Common myeloid progenitor, CD34-positive (primary cell): ENCODE measurements around the gene ERVFRD-1.

Experiments
- CTCF ChIA-PET: fragments of 350-600 bp; sonication (Branson Sonifier 250); formaldehyde crosslinking; loops from one replicate; lab custom pipeline; 2021; ENCODE audit warnings: antibody characterized with exemption; lab: Charles Lee
- POLR2A ChIA-PET: fragments of 350-600 bp; sonication (Branson Sonifier 250); formaldehyde crosslinking; loops from one replicate; lab custom pipeline; 2021; ENCODE audit warnings: antibody characterized with exemption; lab: Charles Lee
- DNase-seq, 3 donors: peaks; one replicate each; pipeline versions ENCODE4 v3.0.0 to v3.0.0-alpha.2; 2013
- H3K27ac ChIP-seq, 2 experiments: 1 replicate in 1 of 2; 2 replicates in 1 of 2; pipeline ENCODE4 v1.7.0; 2013; ENCODE audit warnings: inconsistent platforms in 2 of 2, low read length in 2 of 2, mild to moderate bottlenecking in 2 of 2, low read depth in 1 of 2, moderate library complexity in 1 of 2; ENCODE audit not compliant: severe bottlenecking in 2 of 2, insufficient read depth in 1 of 2, poor library complexity in 1 of 2
- H3K27me3 ChIP-seq, 5 experiments: replicated peaks in 2 of 5; 1 replicate in 3 of 5; 2 replicates in 2 of 5; pipeline versions ENCODE4 v1.6.1 to v1.7.0; 2013; ENCODE audit warnings: low read length in 4 of 5, mild to moderate bottlenecking in 2 of 5, moderate library complexity in 2 of 5, inconsistent platforms in 1 of 5; ENCODE audit not compliant: insufficient read depth in 5 of 5, control insufficient read depth in 4 of 5
- H3K36me3 ChIP-seq, 4 experiments: 1 replicate in 2 of 4; 2 replicates in 2 of 4; pipeline versions ENCODE4 v1.6.1 to v1.7.0; 2013; ENCODE audit warnings: low read length in 3 of 4, control low read depth in 1 of 4, mild to moderate bottlenecking in 1 of 4; ENCODE audit not compliant: control insufficient read depth in 4 of 4, insufficient read depth in 4 of 4
- H3K4me1 ChIP-seq, 4 experiments: 1 replicate in 3 of 4; 2 replicates in 1 of 4; pipeline versions ENCODE4 v1.6.1 to v1.7.1; 2013; ENCODE audit warnings: low read length in 3 of 4, mild to moderate bottlenecking in 3 of 4, control low read depth in 1 of 4, inconsistent platforms in 1 of 4, moderate library complexity in 1 of 4; ENCODE audit not compliant: control insufficient read depth in 4 of 4, insufficient read depth in 4 of 4; ENCODE audit errors: control extremely low read depth in 1 of 4
- H3K4me3 ChIP-seq, 7 experiments: 1 replicate in 4 of 7; 2 replicates in 3 of 7; pipeline versions ENCODE4 v1.5.1 to v1.7.0; 2013; ENCODE audit warnings: mild to moderate bottlenecking in 7 of 7, low read length in 6 of 7, moderate library complexity in 6 of 7, inconsistent platforms in 2 of 7, low read depth in 2 of 7, control low read depth in 1 of 7; ENCODE audit not compliant: insufficient read depth in 4 of 7, control insufficient read depth in 1 of 7; ENCODE audit errors: extremely low read depth in 1 of 7
- H3K9me3 ChIP-seq, 5 experiments: 1 replicate in 4 of 5; 2 replicates in 1 of 5; pipeline versions ENCODE4 v1.6.1 to v1.7.1; 2013; ENCODE audit warnings: low read length in 4 of 5, mild to moderate bottlenecking in 2 of 5, inconsistent platforms in 1 of 5, low read depth in 1 of 5, moderate library complexity in 1 of 5; ENCODE audit not compliant: control insufficient read depth in 4 of 5, insufficient read depth in 2 of 5; ENCODE audit errors: control extremely low read depth in 1 of 5
- WGBS: methylation state at CpG from one replicate; pipeline ENCODE4 v1.1.5; 2013; ENCODE audit not compliant: insufficient coverage; 5-methylcytosine and 5-hydroxymethylcytosine counted together

Gene ERVFRD-1

DNA sequence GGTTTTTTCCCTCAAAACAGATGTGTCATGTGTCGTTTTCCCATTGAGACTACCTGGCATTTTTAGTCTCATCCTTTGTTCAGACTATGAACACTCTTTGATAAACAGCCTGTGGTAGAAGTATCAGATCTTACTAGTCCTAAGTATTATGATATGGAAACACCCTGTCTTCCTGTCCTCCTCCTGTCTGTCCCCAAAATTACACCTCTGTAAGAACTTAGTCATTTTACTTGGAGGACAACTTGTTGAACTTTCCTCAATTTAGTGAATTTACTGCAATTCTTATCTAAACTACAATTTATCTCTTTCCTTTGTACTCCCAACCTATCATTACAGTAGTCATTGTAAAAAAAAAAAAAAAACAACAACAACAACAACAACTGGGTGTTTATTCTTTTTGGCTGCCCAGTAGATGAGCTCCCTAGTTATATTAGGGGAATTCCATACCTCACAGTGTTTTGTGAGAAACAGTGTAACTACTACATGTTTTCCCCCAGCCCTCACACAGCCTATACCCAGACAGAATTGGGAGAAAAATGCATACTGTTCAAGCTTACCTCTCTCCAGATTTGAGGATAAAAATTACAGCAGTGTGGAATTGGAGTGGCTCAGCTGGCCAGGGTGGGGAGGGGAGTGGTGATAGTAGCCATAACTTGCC is 18.5 kb upstream of the ERVFRD-1 start:
- Histone ChIP-seq H3K36me3 (peaks cover 3 to 12% (median 7%) of the 10 kb centered on the region in 4 experiments), H3K4me3 (no peak overlapping the region), H3K27ac (no peak overlapping the region), H3K4me1 (no peaks in the 10 kb centered on the region), H3K9me3 (no peaks in the 10 kb centered on the region), H3K27me3 (no peaks in the 10 kb centered on the region)
- no peak for DNase-seq
- ChIA-PET POLR2A (no interaction called here), CTCF (no interaction called here)
- WGBS: no CpG with 5 or more reads among the region's 1 CpG

DNA sequence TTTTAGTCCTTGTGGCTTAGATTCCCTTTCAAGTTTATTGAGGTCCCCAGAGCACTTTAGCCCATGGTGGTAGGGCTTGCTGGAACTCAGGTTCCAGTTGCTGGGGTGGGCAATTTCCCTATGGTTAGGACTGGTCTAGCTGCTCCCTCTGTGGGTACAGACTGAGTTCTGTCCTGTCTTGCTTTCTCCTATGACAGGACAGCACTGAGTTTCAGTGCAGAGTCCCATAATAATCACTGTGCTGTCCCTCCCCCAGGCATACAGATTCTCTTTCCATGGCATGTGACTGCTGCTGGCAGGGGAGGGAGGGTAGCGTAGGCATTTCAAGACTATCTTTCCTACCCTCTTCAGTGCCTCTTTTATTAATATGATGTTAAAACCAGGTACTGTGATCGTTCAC is 17.1 kb upstream of the ERVFRD-1 start:
- H3K4me3 ChIP-seq: no peak overlapping the region
- no CpG with 5 or more reads among the region's 2 CpGs for WGBS
- no peaks in the 10 kb centered on the region for H3K9me3 ChIP-seq
- POLR2A ChIA-PET: no interaction called here
- DNase-seq: no peak
- no peak overlapping the region for H3K27ac ChIP-seq
- peaks cover 0 to 9% (median 2%) of the 10 kb centered on the region in 4 experiments for H3K36me3 ChIP-seq
- no peaks in the 10 kb centered on the region for H3K4me1 ChIP-seq
- no peaks in the 10 kb centered on the region for H3K27me3 ChIP-seq
- CTCF ChIA-PET: interaction anchor here (1.3 to 1.7 kb wide), 2 partner anchors 28 to 35 kb away, joined by 3 to 5 read pairs; partner anchors contain the start of gene SMIM13

DNA sequence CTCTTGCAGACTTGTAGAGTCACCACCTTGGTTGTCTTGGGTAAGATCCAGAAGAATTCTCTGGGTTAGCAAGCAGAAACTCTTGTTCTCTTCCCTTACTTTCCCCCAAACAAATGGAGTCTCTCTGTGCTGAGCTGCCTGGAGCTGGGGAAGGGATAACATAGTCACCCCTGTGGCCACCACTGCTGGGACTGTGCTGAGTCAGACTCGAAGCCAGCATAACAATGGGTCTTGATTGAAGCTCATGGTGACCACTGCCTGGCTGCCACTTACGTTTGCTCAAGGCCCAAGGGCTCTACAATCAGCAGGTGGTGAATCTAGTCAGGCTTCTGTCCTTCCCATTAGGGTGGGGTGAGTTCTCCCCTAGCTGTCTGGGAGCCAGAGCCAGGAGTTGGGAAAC is 15.4 kb upstream of the ERVFRD-1 start:
- no peaks in the 10 kb centered on the region for H3K27me3 ChIP-seq
- ChIA-PET POLR2A (no interaction called here), CTCF (interaction anchor here (0.7 to 2.4 kb wide), 6 partner anchors 8 to 369 kb away, joined by 3 to 6 read pairs (median 3); partner anchors contain the start of gene SMIM13)
- 95% methylated on average over 2 of the region's 2 CpGs for WGBS
- H3K4me1 ChIP-seq: no peaks in the 10 kb centered on the region
- H3K9me3 ChIP-seq: no peaks in the 10 kb centered on the region
- no peak overlapping the region for H3K4me3 ChIP-seq
- no peak overlapping the region for H3K27ac ChIP-seq
- DNase-seq: no peak
- H3K36me3 ChIP-seq: peaks cover 0 to 9% (median 2%) of the 10 kb centered on the region in 4 experiments

DNA sequence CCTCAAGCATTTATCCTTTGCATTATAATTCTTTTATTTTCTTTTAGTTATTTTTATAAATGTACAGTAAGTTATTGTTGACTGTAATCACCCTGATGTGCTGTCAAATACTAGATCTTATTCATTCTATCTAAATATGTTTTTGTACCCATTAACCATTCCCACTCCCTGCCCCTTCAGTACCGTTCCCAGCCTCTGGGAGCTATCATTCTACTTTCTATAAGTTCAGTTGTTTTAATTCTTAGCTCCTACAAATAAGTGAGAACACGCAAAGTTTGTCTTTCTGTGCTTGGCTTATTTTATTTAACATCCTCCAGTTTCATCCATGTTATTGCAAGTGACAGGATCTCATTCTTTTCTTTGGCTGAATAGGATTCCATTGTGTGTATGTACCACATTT is 12.5 kb upstream of the ERVFRD-1 start:
- ChIA-PET CTCF (interaction anchor here (1.4 kb wide), 1 partner anchor 373 kb away, joined by 5 read pairs; no protein-coding TSS in a partner anchor), POLR2A (no interaction called here)
- Histone ChIP-seq H3K36me3 (peaks cover 0 to 9% (median 2%) of the 10 kb centered on the region in 4 experiments), H3K9me3 (no peaks in the 10 kb centered on the region), H3K4me3 (no peak overlapping the region), H3K4me1 (no peaks in the 10 kb centered on the region), H3K27ac (no peak overlapping the region), H3K27me3 (no peaks in the 10 kb centered on the region)
- DNase-seq: no peak
- WGBS: 91% methylated on average over 1 of the region's 2 CpGs

DNA sequence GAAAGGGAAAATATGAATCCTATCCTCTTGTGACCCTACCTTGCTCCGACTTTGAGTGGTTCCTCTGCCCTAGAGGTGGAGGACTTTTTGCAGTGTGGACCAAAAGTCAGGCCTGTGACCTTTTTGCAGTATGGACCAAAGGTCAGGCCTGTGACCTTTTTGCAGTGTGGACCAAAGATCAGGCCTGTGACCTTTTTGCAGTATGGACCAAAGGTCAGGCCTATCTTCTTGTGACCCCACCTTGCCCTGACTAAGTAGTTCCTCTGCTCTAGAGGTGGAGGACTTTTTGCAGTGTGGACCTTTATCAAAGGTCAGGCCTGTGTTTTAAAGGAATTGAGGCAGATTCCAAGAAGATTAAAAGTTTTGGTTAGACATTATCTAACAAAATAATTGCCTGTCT is 10.9 kb upstream of the ERVFRD-1 start:
- Histone ChIP-seq H3K27ac (no peak overlapping the region), H3K9me3 (no peaks in the 10 kb centered on the region), H3K36me3 (peaks cover 0 to 9% (median 0%) of the 10 kb centered on the region in 4 experiments), H3K4me1 (no peaks in the 10 kb centered on the region), H3K27me3 (no peaks in the 10 kb centered on the region), H3K4me3 (no peak overlapping the region)
- CTCF ChIA-PET: no interaction called here
- no peak for DNase-seq
- 100% methylated on average over 1 of the region's 1 CpG for WGBS
- POLR2A ChIA-PET: no interaction called here

DNA sequence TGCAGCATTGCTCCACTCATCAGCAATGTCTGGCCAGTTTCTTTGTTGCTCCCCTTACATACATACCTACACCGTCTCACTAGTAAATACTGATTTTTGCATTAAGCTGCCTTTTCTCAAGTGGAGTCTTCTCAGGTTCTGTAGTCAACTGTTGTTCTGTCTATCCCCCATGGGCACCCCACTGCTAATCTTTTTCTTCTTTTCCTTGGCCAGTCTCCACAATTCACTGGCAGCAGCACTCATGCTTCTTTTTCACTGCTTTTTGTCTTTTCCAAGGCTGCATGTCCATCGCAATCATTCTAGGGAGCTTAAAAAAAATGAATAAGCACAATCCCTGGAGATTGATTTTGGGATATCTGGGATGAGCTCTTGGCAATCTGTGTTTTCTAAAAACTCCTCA is 10.3 kb upstream of the ERVFRD-1 start:
- no peak for DNase-seq
- no peak overlapping the region for H3K27ac ChIP-seq
- H3K4me3 ChIP-seq: no peak overlapping the region
- H3K4me1 ChIP-seq: no peaks in the 10 kb centered on the region
- H3K36me3 ChIP-seq: peaks cover 0 to 5% (median 0%) of the 10 kb centered on the region in 4 experiments
- ChIA-PET CTCF (no interaction called here), POLR2A (no interaction called here)
- H3K27me3 ChIP-seq: no peaks in the 10 kb centered on the region
- WGBS: 100% methylated on average over 1 of the region's 2 CpGs
- no peaks in the 10 kb centered on the region for H3K9me3 ChIP-seq

DNA sequence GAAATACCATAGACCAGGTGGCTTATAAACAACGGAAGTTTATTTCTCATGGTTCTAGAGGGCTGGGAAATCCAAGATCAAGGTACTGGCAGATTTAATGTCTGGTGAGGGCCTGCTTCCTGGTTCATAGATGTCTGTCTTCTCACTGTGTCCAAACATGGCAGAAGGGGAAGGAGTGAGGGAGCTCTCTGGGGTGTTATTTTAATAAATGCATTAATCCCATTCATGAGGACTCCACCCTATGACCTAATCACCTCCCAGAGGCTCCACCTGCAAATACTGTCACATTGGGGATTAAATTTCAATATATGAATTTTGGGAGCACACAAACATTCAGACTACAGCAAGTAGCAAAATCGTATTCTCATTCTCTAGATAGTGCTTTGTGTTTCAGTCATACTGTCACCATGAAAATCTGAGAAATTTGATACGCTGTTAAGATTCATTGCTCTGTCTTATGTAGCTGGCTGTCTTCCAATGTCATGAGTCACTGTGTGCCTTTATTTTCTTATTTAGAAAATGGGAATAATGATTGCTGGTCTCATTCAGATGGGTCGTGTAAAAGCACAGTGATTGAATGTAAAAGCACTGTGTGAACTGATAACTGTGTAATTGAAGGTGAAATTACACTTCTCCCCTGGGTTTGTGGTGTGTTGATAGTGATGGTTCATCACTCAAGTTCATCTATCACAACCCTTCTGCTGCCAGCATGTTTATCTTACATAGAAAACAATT is 8.9 kb upstream of the ERVFRD-1 start:
- H3K4me3 ChIP-seq: no peak overlapping the region
- H3K27ac ChIP-seq: no peak overlapping the region
- WGBS: 100% methylated on average over 2 of the region's 4 CpGs
- H3K27me3 ChIP-seq: no peaks in the 10 kb centered on the region
- DNase-seq: no peak
- H3K9me3 ChIP-seq: no peaks in the 10 kb centered on the region
- ChIA-PET CTCF (no interaction called here), POLR2A (no interaction called here)
- H3K4me1 ChIP-seq: no peaks in the 10 kb centered on the region
- no peaks in the 10 kb centered on the region for H3K36me3 ChIP-seq
